Fibroblast of the aortic adventitia (primary cell): Measurements from ENCODE around the gene DNMT1. TPM values are rescaled to one million over a fixed set of nuclear protein-coding genes. Genes with fewer than 3 reads are reported as not detected.

Experiments
- DNase-seq: peaks from one replicate; pipeline ENCODE4 v3.0.0-alpha.2; 2010; ENCODE audit warnings: low read depth
- H3K4me3 ChIP-seq: 2 replicates; pipeline ENCODE4 v1.5.1; 2011; ENCODE audit warnings: low read depth, mild to moderate bottlenecking, control low read depth, low read length, moderate library complexity
- CTCF ChIP-seq: IDR thresholded peaks from 2 replicates; pipeline ENCODE4 v1.5.1; 2011; ENCODE audit warnings: mild to moderate bottlenecking, low read length, control low read depth, inconsistent platforms; ENCODE audit not compliant: insufficient read depth
- total RNA-seq: library from RNA; depleted of rRNA; stranded (reverse); fragments of >200 nt; gene quantifications from 2 replicates; pipeline ENCODE4 v1.2.3, GENCODE V29; 2012; ENCODE audit warnings: low replicate concordance

Gene DNMT1
- total RNA-seq, 1 donor, result 116 TPM

- no peak for TF ChIP-seq CTCF
- H3K4me3 ChIP-seq, result no peak overlapping the region
- DNase-seq, result no peak
Observed at GRCh38 chr19:10233946-10234345, 39.2 kb upstream of the DNMT1 start.

DNA sequence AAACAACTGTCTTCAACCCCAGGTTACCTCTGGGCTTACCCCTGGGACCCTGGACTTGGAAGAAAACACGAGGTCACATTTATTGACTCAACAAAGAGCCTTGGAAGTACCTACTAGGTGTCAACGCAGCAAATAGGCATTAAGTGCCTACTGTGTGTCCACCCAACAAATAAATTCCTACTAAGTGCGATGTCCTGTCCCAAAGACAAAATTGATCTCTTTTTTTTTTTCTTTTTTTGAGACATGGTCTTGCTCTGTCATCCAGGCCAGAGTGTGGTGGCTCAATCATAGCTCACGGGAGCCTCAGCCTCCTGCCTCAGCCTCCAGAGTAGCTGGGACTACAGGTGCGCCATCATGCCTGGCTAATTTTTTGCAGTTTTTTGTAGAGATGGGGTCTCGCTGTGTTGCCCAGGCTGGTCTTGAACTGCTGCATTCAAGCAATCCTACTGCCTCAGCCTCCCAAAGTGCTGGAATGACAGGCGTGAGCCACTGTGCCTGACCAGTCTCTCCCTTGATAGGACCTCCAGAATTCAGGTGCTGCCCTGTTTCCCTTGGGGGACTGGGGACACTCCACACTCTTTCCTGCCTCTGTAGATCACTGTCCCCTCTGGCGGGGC is 37.0 kb upstream of the DNMT1 start:
- TF ChIP-seq CTCF, result no peak
- H3K4me3 ChIP-seq, result peak overlapping the region; percentile 88
- DNase-seq, result no peak

DNA sequence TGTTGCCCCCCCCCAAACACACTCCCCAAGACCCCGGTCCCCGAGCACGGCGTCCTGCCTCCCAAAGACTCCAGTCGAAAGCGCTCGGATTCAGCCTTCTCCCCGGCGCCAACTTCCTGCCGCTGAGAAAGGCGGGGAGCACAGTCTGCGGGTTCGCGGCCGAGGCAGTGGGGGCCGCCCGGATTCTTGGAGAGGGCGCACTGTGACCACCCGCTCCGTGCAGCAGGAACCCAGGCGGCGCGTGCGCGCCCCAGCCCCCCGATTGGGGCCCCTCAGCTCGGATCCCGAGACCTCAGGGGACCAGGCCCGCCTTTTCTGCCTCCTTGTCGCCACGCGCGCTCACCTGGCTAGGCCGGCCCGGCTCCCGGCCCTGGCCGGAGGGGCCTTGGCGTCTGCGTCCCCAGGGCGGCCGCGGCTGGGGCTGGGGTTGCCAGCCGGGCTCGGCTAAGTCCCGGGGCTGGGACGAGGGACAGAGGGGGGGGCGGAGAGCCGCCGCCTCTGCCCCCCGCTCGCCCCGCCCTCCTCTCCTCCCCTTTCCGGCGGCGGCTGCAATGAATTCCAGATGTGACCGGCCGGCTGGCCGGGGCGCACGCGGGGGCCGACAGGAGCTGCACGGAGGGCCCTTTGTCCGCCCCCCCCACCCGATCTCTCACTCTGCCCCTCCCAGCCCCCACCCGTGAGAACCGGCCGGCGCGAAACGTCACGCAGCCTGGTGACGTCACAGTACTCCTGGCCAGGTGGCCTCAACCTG is 36.3 kb upstream of the DNMT1 start, which contains the start of gene S1PR2:
Gene S1PR2 (minus strand): TSS at position 471 of the 751 bp plus-strand sequence. CDS start 6,426 bp downstream, outside the sequence.
- H3K4me3 ChIP-seq, result peak within 1 kb of the TSS; percentile 88
- peak; percentile 73 for DNase-seq
- no peak for TF ChIP-seq CTCF

- peak; percentile 64 for DNase-seq
- peak; percentile 27 for TF ChIP-seq CTCF
Observed at GRCh38 chr19:10230173-10230860, 35.6 kb upstream of the DNMT1 start.

DNA sequence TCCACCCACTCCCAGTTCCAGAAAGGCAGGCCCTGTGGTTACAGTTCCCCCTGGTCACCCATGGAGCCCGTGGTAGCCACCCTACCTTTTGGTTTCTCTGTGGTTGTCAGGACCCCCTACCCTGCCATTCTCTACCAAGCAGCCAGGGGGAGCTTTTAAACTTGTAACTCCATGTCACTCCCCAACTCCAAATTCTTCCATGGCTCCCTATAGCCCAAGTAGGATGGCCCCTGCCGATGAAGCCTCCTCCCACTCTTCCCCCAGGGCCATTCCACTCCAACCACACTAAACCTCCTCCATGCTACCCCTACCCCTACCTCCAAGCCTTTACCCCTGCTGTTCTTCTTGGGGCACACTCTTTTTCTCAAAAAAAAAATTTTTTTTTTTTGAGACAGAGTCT is 34.2 kb upstream of the DNMT1 start:
- TF ChIP-seq CTCF, result peak; percentile 67
- DNase-seq, result peak; percentile 60
- H3K4me3 ChIP-seq, result peak overlapping the region; percentile 28

More at GRCh38 chr19:10230173-10230860, 35.6 kb upstream of the DNMT1 start:
- H3K4me3 ChIP-seq, result peak overlapping the region; percentile 88

DNA sequence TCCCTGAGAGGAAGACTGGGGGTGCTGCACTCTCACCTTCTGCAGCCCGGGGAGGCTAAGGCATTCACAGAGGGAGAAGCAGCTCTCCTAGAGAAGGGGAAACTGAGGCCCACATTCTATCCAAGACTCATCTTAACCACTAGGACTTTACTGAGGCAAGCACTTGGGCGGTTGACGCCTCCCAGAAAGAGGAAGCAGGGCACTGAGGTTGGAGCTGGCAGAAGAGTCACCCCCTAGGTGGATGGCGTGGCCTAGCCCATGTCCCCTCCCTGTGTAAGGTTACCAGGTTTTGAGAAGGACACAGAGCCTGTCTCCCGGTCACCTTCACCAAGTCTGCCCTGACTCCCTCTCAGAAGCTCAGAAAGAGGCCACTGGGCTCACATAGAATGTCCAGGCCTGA is 33.6 kb upstream of the DNMT1 start:
- H3K4me3 ChIP-seq, result no peak overlapping the region
- DNase-seq, result no peak
- no peak for TF ChIP-seq CTCF
